Endothelial cell of coronary artery (primary cell): ENCODE data around the gene OR9A2. TPM values are rescaled to one million over a fixed set of nuclear protein-coding genes. Genes with fewer than 3 reads are reported as not detected.

Experiments
- total RNA-seq: library from RNA; depleted of rRNA; stranded (reverse); fragments of >200 nt; gene quantifications from 2 replicates; pipeline ENCODE4 v1.2.3, GENCODE V29; 2014

Gene OR9A2, protein sequence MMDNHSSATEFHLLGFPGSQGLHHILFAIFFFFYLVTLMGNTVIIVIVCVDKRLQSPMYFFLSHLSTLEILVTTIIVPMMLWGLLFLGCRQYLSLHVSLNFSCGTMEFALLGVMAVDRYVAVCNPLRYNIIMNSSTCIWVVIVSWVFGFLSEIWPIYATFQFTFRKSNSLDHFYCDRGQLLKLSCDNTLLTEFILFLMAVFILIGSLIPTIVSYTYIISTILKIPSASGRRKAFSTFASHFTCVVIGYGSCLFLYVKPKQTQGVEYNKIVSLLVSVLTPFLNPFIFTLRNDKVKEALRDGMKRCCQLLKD
- not detected in 2 replicates for total RNA-seq

DNA sequence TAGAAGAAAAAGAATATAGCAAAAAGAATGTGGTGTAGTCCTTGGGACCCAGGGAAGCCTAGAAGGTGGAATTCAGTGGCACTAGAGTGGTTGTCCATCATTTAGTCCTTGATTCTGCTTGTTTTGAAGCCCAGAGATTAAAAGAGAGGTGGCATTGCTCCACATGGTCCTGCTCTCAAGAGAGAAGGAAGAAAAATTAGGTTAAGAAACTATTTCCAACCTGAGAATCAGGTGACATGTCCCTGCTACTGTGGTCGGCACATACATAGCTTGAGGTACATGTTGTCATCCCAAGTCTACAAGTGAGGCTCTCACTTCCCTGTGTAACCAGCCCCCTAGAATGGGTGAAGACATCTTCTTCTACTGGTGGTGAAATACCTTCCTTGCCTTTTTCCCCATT is at the start of gene OR9A2:
OR9A2 (minus strand) TSS at position 101 of the 400 bp plus-strand sequence; CDS start at position 101, 0 bp downstream.

DNA sequence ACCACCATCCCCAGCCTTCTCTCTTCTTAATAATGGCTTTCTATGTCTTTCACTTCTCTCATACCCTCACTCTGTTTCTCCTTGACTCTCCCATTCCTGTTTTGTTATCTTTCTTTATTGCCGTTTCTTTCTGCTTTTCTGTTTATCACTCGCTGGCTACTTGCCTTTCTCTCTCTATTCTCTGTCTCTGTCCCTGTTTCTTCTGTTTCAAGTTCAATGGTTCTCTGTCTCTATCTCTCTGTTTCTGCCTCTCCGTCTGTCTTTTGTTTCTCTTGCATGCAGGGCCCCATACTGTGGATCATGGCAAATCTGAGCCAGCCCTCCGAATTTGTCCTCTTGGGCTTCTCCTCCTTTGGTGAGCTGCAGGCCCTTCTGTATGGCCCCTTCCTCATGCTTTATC is 25.1 kb upstream of the OR9A2 start, which contains the start of gene OR6V1:
OR6V1 (plus strand) TSS at position 301 of the 400 bp plus-strand sequence; CDS start at position 301, 0 bp downstream.

Other genes starting within 250 kb of the OR9A2 start
- gene EPHB6, start 172.1 kb downstream of the OR9A2 start, total RNA-seq = 0.36 and 3.4 TPM in 2 replicates
- gene TRPV6, start 141.4 kb downstream of the OR9A2 start, total RNA-seq = not detected in 2 replicates
- not detected in 2 replicates for gene TRPV5, start 93.4 kb downstream of the OR9A2 start, total RNA-seq
- not detected in 2 replicates for gene LLCFC1, start 87.6 kb downstream of the OR9A2 start, total RNA-seq
- gene KEL, start 64.8 kb downstream of the OR9A2 start, total RNA-seq = under 0.01 TPM in 1 of 2 replicates, not detected in the other
- not detected in 2 replicates for gene OR6V1, start 25.2 kb upstream of the OR9A2 start, total RNA-seq
- not detected in 2 replicates for gene PIP, start 104.9 kb upstream of the OR9A2 start, total RNA-seq
- gene TAS2R39, start 156.3 kb upstream of the OR9A2 start, total RNA-seq = not detected in 2 replicates
- gene TAS2R40, start 194.9 kb upstream of the OR9A2 start, total RNA-seq = not detected in 2 replicates
- gene GSTK1, start 236.3 kb upstream of the OR9A2 start, total RNA-seq = 54.9 and 60.3 TPM in 2 replicates